ENCODE data around the gene GPALPP1. TPM values are rescaled to one million over a fixed set of nuclear protein-coding genes. Genes with fewer than 3 reads are reported as not detected.

The GPALPP1 gene
- total RNA-seq, 4 donors from 2014 or later: 19.0 to 27.4 (median 23.9) TPM

DNA sequence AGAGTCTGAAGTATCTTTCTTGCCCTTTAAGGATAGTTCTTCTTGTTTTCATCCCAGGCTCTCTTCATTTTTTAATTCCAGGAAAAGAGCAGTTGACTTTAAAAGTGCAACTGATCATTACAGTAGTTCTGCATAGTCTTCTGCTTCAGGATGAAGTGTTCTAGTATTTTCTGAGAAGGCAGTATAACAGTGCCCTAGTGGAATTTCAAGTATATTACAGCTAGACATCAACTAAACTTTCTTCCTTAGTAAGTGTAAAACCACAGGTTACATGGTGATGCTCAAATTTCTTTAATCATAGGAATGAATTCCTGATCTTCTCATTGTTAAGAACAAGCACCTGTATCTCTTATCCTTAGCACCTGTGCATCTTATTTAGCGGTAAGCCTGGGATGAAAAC lies 11.0 kb upstream of the GPALPP1 start:
- WGBS: 100% methylated on average over 1 of the region's 1 CpG
- H3K4me3 ChIP-seq: no peak overlapping the region
- DNase-seq (ENCODE audit: extremely low spot score): no peak
- H3K27me3 ChIP-seq: no peaks in the 10 kb centered on the region
- no peak overlapping the region for H3K27ac ChIP-seq (replicated peaks in 1 of 4)
- H3K4me1 ChIP-seq: peaks cover 0 to 3% (median 1%) of the 10 kb centered on the region in 4 donors
- intact Hi-C loops (cut with DNase I): no loop called here
- peaks cover 13 to 51% (median 42%) of the 10 kb centered on the region in 4 donors for H3K36me3 ChIP-seq
- TF ChIP-seq POLR2A (IDR thresholded peaks at IDR 0.05; ENCODE audit: low read depth) (no peak), EP300 (IDR thresholded peaks at IDR 0.05) (no peak), POLR2AphosphoS5 (IDR thresholded peaks at IDR 0.05) (no peak), CTCF (IDR thresholded peaks at IDR 0.05) (no peak)
- H3K9me3 ChIP-seq: no peaks in the 10 kb centered on the region

DNA sequence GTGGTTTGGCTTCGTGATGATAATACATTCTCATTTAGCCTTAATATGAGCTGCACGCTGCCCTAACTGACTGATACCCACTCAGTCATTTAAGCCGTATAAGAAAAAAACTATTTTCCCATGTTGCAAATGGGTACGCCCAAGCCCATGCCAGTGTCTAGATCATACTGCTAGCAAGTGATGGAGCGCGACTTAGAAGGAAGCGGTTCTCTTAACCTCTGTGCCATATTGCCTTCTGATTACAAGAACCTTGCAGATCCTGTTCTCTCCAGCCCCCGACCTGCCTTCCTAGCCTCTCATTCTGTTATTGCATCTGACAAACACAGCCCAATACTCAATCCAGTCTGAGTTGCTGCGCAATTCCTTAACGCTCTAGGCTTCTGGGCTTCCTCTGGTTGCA lies 603 bp downstream of the GPALPP1 start:
- Histone ChIP-seq H3K4me3 (peak overlapping the region; percentile 87 to 98 (median 97)), H3K27ac (replicated peaks in 1 of 4) (peak overlapping the region; percentile 86 to 94 (median 90)), H3K4me1 (peaks cover 24 to 63% (median 53%) of the 10 kb centered on the region in 4 donors), H3K36me3 (peaks cover 0 to 17% (median 12%) of the 10 kb centered on the region in 4 donors), H3K9me3 (no peaks in the 10 kb centered on the region), H3K27me3 (no peaks in the 10 kb centered on the region)
- no peak for TF ChIP-seq CTCF (IDR thresholded peaks at IDR 0.05)
- no peak for TF ChIP-seq POLR2A (IDR thresholded peaks at IDR 0.05; ENCODE audit: low read depth)
- TF ChIP-seq POLR2AphosphoS5 (IDR thresholded peaks at IDR 0.05): no peak
- no peak for TF ChIP-seq EP300 (IDR thresholded peaks at IDR 0.05)
- 6% methylated on average over 10 of the region's 10 CpGs for WGBS
- DNase-seq (ENCODE audit: extremely low spot score): no peak
- intact Hi-C loops (cut with DNase I): no loop called here

- Histone ChIP-seq H3K4me3 (no peak overlapping the region), H3K36me3 (peaks cover 9 to 83% (median 52%) of the 10 kb centered on the region in 4 donors), H3K27ac (replicated peaks in 1 of 4) (no peak overlapping the region), H3K9me3 (no peaks in the 10 kb centered on the region), H3K27me3 (no peaks in the 10 kb centered on the region), H3K4me1 (no peaks in the 10 kb centered on the region)
- intact Hi-C loops (cut with DNase I): no loop called here
- DNase-seq (ENCODE audit: extremely low spot score): no peak
- TF ChIP-seq EP300 (IDR thresholded peaks at IDR 0.05) (no peak), CTCF (IDR thresholded peaks at IDR 0.05) (no peak), POLR2A (IDR thresholded peaks at IDR 0.05; ENCODE audit: low read depth) (no peak), POLR2AphosphoS5 (IDR thresholded peaks at IDR 0.05) (no peak)
Observed at GRCh38 chr13:45003417-45003816, 14.1 kb downstream of the GPALPP1 start.

GRCh38 chr13:45004096-45004495 lies 14.8 kb downstream of the GPALPP1 start:
- WGBS: 91% methylated on average over 2 of the region's 2 CpGs
- H3K27me3 ChIP-seq: no peaks in the 10 kb centered on the region
- intact Hi-C loops (cut with DNase I): no loop called here
- H3K4me3 ChIP-seq: no peak overlapping the region
- no peak for DNase-seq (ENCODE audit: extremely low spot score)
- TF ChIP-seq CTCF (IDR thresholded peaks at IDR 0.05) (no peak), POLR2AphosphoS5 (IDR thresholded peaks at IDR 0.05) (no peak), POLR2A (IDR thresholded peaks at IDR 0.05; ENCODE audit: low read depth) (no peak), EP300 (IDR thresholded peaks at IDR 0.05) (no peak)
- H3K4me1 ChIP-seq: no peaks in the 10 kb centered on the region
- no peaks in the 10 kb centered on the region for H3K9me3 ChIP-seq
- peaks cover 12 to 90% (median 56%) of the 10 kb centered on the region in 4 donors for H3K36me3 ChIP-seq
- H3K27ac ChIP-seq (replicated peaks in 1 of 4): no peak overlapping the region

GRCh38 chr13:45007225-45007624 lies 17.9 kb downstream of the GPALPP1 start:
- Histone ChIP-seq H3K36me3 (peaks cover 25 to 92% (median 64%) of the 10 kb centered on the region in 4 donors), H3K27ac (replicated peaks in 1 of 4) (no peak overlapping the region), H3K4me3 (no peak overlapping the region), H3K4me1 (no peaks in the 10 kb centered on the region), H3K27me3 (no peaks in the 10 kb centered on the region), H3K9me3 (no peaks in the 10 kb centered on the region)
- intact Hi-C loops (cut with DNase I): no loop called here
- DNase-seq (ENCODE audit: extremely low spot score): no peak
- no peak for TF ChIP-seq CTCF (IDR thresholded peaks at IDR 0.05)
- TF ChIP-seq EP300 (IDR thresholded peaks at IDR 0.05): no peak
- TF ChIP-seq POLR2AphosphoS5 (IDR thresholded peaks at IDR 0.05): no peak
- no peak for TF ChIP-seq POLR2A (IDR thresholded peaks at IDR 0.05; ENCODE audit: low read depth)
